ENCODE results near the gene RBBP8. TPM values are rescaled to one million over a fixed set of nuclear protein-coding genes. Genes with fewer than 3 reads are reported as not detected.

RBBP8 gene
- total and polyA plus RNA-seq, 12 donors = 8.0 to 34.7 (median 15.4) TPM

GRCh38 chr18:23069481-23069880 lies 136.4 kb downstream of the RBBP8 start:
- DNase-seq = no peak
- no peaks in the 10 kb centered on the region for H3K27me3 ChIP-seq
- no peak overlapping the region for H3K4me3 ChIP-seq
- no peak overlapping the region for H3K27ac ChIP-seq
- intact Hi-C loops (cut with DNase I) = no loop called here
- no peaks in the 10 kb centered on the region for H3K4me1 ChIP-seq (replicated peaks in 1 of 2)
- TF ChIP-seq POLR2A (IDR thresholded peaks at IDR 0.05) = no peak
- no peak for TF ChIP-seq CTCF (IDR thresholded peaks at IDR 0.05)
- WGBS, 4 donors = 80 to 93% (median 84%) methylated on average over 9 to 10 of the region's 10 CpGs
- H3K9me3 ChIP-seq (replicated peaks in 1 of 3) = no peaks in the 10 kb centered on the region
- H3K36me3 ChIP-seq (replicated peaks in 1 of 2) = no peaks in the 10 kb centered on the region

- TF ChIP-seq POLR2A (IDR thresholded peaks at IDR 0.05) = no peak
- no peak for TF ChIP-seq CTCF (IDR thresholded peaks at IDR 0.05)
- no peaks in the 10 kb centered on the region for H3K36me3 ChIP-seq (replicated peaks in 1 of 2)
- H3K4me3 ChIP-seq = no peak overlapping the region
- intact Hi-C loops (cut with DNase I) = no loop called here
- no peaks in the 10 kb centered on the region for H3K4me1 ChIP-seq (replicated peaks in 1 of 2)
- no peaks in the 10 kb centered on the region for H3K9me3 ChIP-seq (replicated peaks in 1 of 3)
- no peak for DNase-seq
- no peak overlapping the region for H3K27ac ChIP-seq
- 61 to 86% (median 75%) methylated on average over 1 of the region's 1 CpG for WGBS, 4 donors
- H3K27me3 ChIP-seq = no peaks in the 10 kb centered on the region
Observed at GRCh38 chr18:23069898-23070297, 136.8 kb downstream of the RBBP8 start.

GRCh38 chr18:23071285-23071684 lies 138.2 kb downstream of the RBBP8 start:
- intact Hi-C loops (cut with DNase I) = no loop called here
- 61 to 69% (median 64%) methylated on average over 5 of the region's 5 CpGs for WGBS, 4 donors
- H3K4me3 ChIP-seq = no peak overlapping the region
- TF ChIP-seq POLR2A (IDR thresholded peaks at IDR 0.05) (no peak), CTCF (IDR thresholded peaks at IDR 0.05) (no peak)
- no peaks in the 10 kb centered on the region for H3K4me1 ChIP-seq (replicated peaks in 1 of 2)
- H3K9me3 ChIP-seq (replicated peaks in 1 of 3) = no peaks in the 10 kb centered on the region
- DNase-seq = peak in 6 of 7 donors; percentile 33 to 67 (median 42)
- H3K27ac ChIP-seq = no peak overlapping the region
- H3K27me3 ChIP-seq = no peaks in the 10 kb centered on the region
- no peaks in the 10 kb centered on the region for H3K36me3 ChIP-seq (replicated peaks in 1 of 2)

GRCh38 chr18:23072079-23072478 lies 139.0 kb downstream of the RBBP8 start:
- TF ChIP-seq POLR2A (IDR thresholded peaks at IDR 0.05) (no peak), CTCF (IDR thresholded peaks at IDR 0.05) (no peak)
- H3K27me3 ChIP-seq = no peaks in the 10 kb centered on the region
- H3K36me3 ChIP-seq (replicated peaks in 1 of 2) = no peaks in the 10 kb centered on the region
- H3K4me3 ChIP-seq = no peak overlapping the region
- no peak overlapping the region for H3K27ac ChIP-seq
- no peaks in the 10 kb centered on the region for H3K4me1 ChIP-seq (replicated peaks in 1 of 2)
- DNase-seq = no peak
- intact Hi-C loops (cut with DNase I) = no loop called here
- H3K9me3 ChIP-seq (replicated peaks in 1 of 3) = no peaks in the 10 kb centered on the region
- WGBS, 4 donors = 86 to 91% (median 90%) methylated on average over 8 to 9 of the region's 9 CpGs

All from adrenal gland (tissue), 12 donors.